HepG2 (cell line): ENCODE results near the gene NDRG3. TPM values are rescaled to one million over a fixed set of nuclear protein-coding genes. Genes with fewer than 3 reads are reported as not detected.
A peak's percentile ranks its signal among the peaks of the same experiment; 100 is the strongest.

ENCODE experiments used
- AFF4 ChIP-seq: sonication (generic); formaldehyde crosslinking; IDR thresholded peaks from 2 replicates; pipeline ENCODE4 v1.4.0; 2020; ENCODE audit warnings: missing genetic modification reagents
- BRF2 ChIP-seq: sonication (generic); formaldehyde crosslinking; IDR thresholded peaks from 2 replicates; pipeline ENCODE4 v1.8.1; 2022; ENCODE audit warnings: mild to moderate bottlenecking, missing genetic modification reagents
- CBFB ChIP-seq: sonication (generic); formaldehyde crosslinking; IDR thresholded peaks from 2 replicates; pipeline ENCODE4 v1.4.0; 2020; ENCODE audit warnings: missing genetic modification reagents
- CCAR2 ChIP-seq: fragments of 200-400 bp; formaldehyde crosslinking; optimal IDR thresholded peaks from 2 replicates; pipeline ENCODE3; 2018; ENCODE audit warnings: low read depth, mild to moderate bottlenecking, low read length, moderate library complexity
- DR1 ChIP-seq: sonication (generic); formaldehyde crosslinking; IDR thresholded peaks from 2 replicates; pipeline ENCODE4 v1.8.0; 2021; ENCODE audit warnings: mild to moderate bottlenecking, missing genetic modification reagents, inconsistent platforms
- FOXC1 ChIP-seq: sonication (generic); formaldehyde crosslinking; IDR thresholded peaks from 2 replicates; pipeline ENCODE4 v1.8.0; 2022; ENCODE audit warnings: mild to moderate bottlenecking, missing genetic modification reagents, borderline replicate concordance
- HNRNPUL1 ChIP-seq: fragments of 200-400 bp; formaldehyde crosslinking; IDR thresholded peaks from 2 replicates; pipeline ENCODE4 v1.6.1; 2017; ENCODE audit warnings: low read depth, mild to moderate bottlenecking, low read length, moderate library complexity
- KDM1A ChIP-seq: IDR thresholded peaks from 2 replicates; pipeline ENCODE4 v1.6.1; 2016; ENCODE audit warnings: missing compliant biosample characterization
- SKI ChIP-seq: fragments of 450-650 bp; IDR thresholded peaks from one replicate; pipeline ENCODE4 v1.6.1; 2018; ENCODE audit warnings: mild to moderate bottlenecking; ENCODE audit not compliant: partially characterized antibody
- TRAFD1 ChIP-seq: sonication (generic); formaldehyde crosslinking; IDR thresholded peaks from 2 replicates; pipeline ENCODE4 v1.5.1; 2020; ENCODE audit warnings: missing genetic modification reagents, mild to moderate bottlenecking, borderline replicate concordance
- ZBTB34 ChIP-seq: sonication (generic); formaldehyde crosslinking; IDR thresholded peaks from 2 replicates; pipeline ENCODE4 v1.8.0; 2022; ENCODE audit warnings: mild to moderate bottlenecking, missing genetic modification reagents
- ZNF230 ChIP-seq: sonication (generic); formaldehyde crosslinking; IDR thresholded peaks from 2 replicates; pipeline ENCODE4 v1.4.0; 2020; ENCODE audit warnings: mild to moderate bottlenecking, missing genetic modification reagents
- ZNF362 ChIP-seq: sonication (generic); formaldehyde crosslinking; IDR thresholded peaks from 2 replicates; pipeline ENCODE4 v1.4.0; 2020; ENCODE audit warnings: missing genetic modification reagents, mild to moderate bottlenecking, borderline replicate concordance
- ZNF383 ChIP-seq: sonication (generic); formaldehyde crosslinking; IDR thresholded peaks from 2 replicates; pipeline ENCODE4 v1.4.0; 2020; ENCODE audit warnings: missing genetic modification reagents, mild to moderate bottlenecking, borderline replicate concordance
- ZNF558 ChIP-seq: sonication (generic); formaldehyde crosslinking; IDR thresholded peaks from 2 replicates; pipeline ENCODE4 v1.9.0; 2022; ENCODE audit warnings: mild to moderate bottlenecking, missing genetic modification reagents, borderline replicate concordance
- ZNF572 ChIP-seq: sonication (generic); formaldehyde crosslinking; IDR thresholded peaks from 2 replicates; pipeline ENCODE4 v1.5.1; 2020; ENCODE audit warnings: mild to moderate bottlenecking, missing genetic modification reagents
- ZNF737 ChIP-seq: sonication (generic); formaldehyde crosslinking; IDR thresholded peaks from 2 replicates; pipeline ENCODE4 v1.5.0; 2020; ENCODE audit warnings: missing genetic modification reagents, mild to moderate bottlenecking, borderline replicate concordance
- ZNF766 ChIP-seq: sonication (generic); formaldehyde crosslinking; IDR thresholded peaks from 2 replicates; pipeline ENCODE4 v1.5.0; 2020; ENCODE audit warnings: missing genetic modification reagents, borderline replicate concordance
- ZNF792 ChIP-seq: IDR thresholded peaks from 2 replicates; pipeline ENCODE4 v1.6.1; 2016
- ZSCAN25 ChIP-seq: sonication (generic); formaldehyde crosslinking; IDR thresholded peaks from 2 replicates; pipeline ENCODE4 v1.8.0; 2022; ENCODE audit warnings: mild to moderate bottlenecking, missing genetic modification reagents
- polyA plus RNA-seq, 8 experiments: library from polyadenylated mRNA; depleted of rRNA in 3 of 8; stranded (reverse) in 7 of 8; unstranded in 1 of 8; fragments of >200 nt; fragmentation: Illumina TruSeq in 4 of 8; extraction: Trizol in 4 of 8; gene quantifications; 2 replicates each; pipeline versions ENCODE4 v1.2.1 to v1.2.3, GENCODE V29; 2011 to 2016; ENCODE audit warnings: low read depth in 4 of 8, missing spikeins in 1 of 8, mixed read lengths in 1 of 8; ENCODE audit not compliant: insufficient read depth in 1 of 8
- total RNA-seq, 5 experiments: library from RNA; depleted of rRNA; stranded (reverse); fragments of >200 nt; fragmentation: Illumina TruSeq; extraction: Trizol; gene quantifications; 2 replicates each; pipeline ENCODE4 v1.2.3, GENCODE V29; 2016; ENCODE audit warnings: low read depth in 1 of 5

The NDRG3 gene
- total and polyA plus RNA-seq, 2 of the 13 experiments (the other 11 are each of a cell fraction or from before 2014, with no cell fraction given): 36.0 to 40.5 TPM

- TF ChIP-seq AFF4 (CRISPR knock-in tag): no peak; the same call in 1 of the 2 replicates
- TF ChIP-seq ZNF792 (CRISPR knock-in tag): peak; percentile 83
- TF ChIP-seq ZNF230: 0 out of 2 replicates have a peak, but pooled peaks have one; percentile 48
- no peak for TF ChIP-seq ZNF766 (CRISPR knock-in tag)
- no peak for TF ChIP-seq ZNF362 (CRISPR knock-in tag)
- TF ChIP-seq DR1 (CRISPR knock-in tag): no peak
- no peak for TF ChIP-seq ZBTB34 (CRISPR knock-in tag)
- TF ChIP-seq FOXC1 (CRISPR knock-in tag): no peak
- TF ChIP-seq ZNF737 (CRISPR knock-in tag): no peak
- TF ChIP-seq HNRNPUL1: no peak
- TF ChIP-seq ZNF383 (CRISPR knock-in tag): no peak
- peak; percentile 58 for TF ChIP-seq KDM1A (CRISPR knock-in tag)
- no peak for TF ChIP-seq BRF2 (CRISPR knock-in tag)
- no peak for TF ChIP-seq CCAR2
- TF ChIP-seq CBFB (CRISPR knock-in tag): no peak
- no peak for TF ChIP-seq ZNF572 (CRISPR knock-in tag)
- no peak for TF ChIP-seq TRAFD1 (CRISPR knock-in tag)
- peak; percentile 50 for TF ChIP-seq SKI
- no peak for TF ChIP-seq ZNF558 (CRISPR knock-in tag)
- no peak for TF ChIP-seq ZSCAN25 (CRISPR knock-in tag)
Observed at GRCh38 chr20:36607586-36608387, 138.1 kb downstream of the NDRG3 start (continued).
